Kidney epithelial cell (primary cell): Measurements from ENCODE around the gene STX17. TPM values are rescaled to one million over a fixed set of nuclear protein-coding genes. Genes with fewer than 3 reads are reported as not detected.

Experiments
- DNase-seq: peaks from one replicate; pipeline ENCODE4 v3.0.0-alpha.2; 2010; ENCODE audit warnings: low read depth
- H3K27me3 ChIP-seq: 2 replicates; pipeline ENCODE4 v1.6.0; 2011; ENCODE audit warnings: low read length; ENCODE audit not compliant: control insufficient read depth, insufficient read depth
- H3K36me3 ChIP-seq: 2 replicates; pipeline ENCODE4 v1.5.1; 2011; ENCODE audit warnings: low read length; ENCODE audit not compliant: control insufficient read depth, insufficient read depth
- H3K4me3 ChIP-seq: 2 replicates; pipeline ENCODE4 v1.5.1; 2011; ENCODE audit warnings: low read depth, mild to moderate bottlenecking, control low read depth, low read length
- CTCF ChIP-seq: IDR thresholded peaks from 2 replicates; pipeline ENCODE4 v1.5.1; 2011; ENCODE audit warnings: mild to moderate bottlenecking, moderate library complexity, low read length, control low read depth, inconsistent platforms; ENCODE audit not compliant: insufficient read depth, poor library complexity, severe bottlenecking
- total RNA-seq: library from RNA; depleted of rRNA; stranded (reverse); fragments of >200 nt; gene quantifications from 2 replicates; pipeline ENCODE4 v1.2.3, GENCODE V29; 2015

The STX17 gene
- total RNA-seq, 1 donor from 2014 or later = 22.7 TPM

DNA sequence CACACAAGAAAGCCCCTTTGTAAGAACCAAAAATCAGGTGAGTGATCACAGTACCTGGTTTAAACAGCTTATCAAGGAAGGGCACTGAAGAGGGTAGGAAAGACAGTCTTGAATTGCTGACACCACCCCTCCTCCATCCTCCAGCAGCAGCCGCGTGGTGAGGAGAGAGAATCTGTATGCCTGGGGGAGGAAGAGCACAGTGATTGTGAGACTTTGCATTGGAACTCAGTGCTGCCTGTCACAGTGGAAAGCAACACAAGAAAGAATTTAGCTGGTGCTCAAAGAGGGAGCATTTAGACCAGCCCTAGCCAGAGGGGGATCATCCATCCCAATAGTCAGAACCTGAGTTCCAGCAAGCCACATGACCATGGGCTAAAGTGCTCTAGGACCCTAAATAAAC is 11.6 kb upstream of the STX17 start:
- no peak overlapping the region for H3K4me3 ChIP-seq
- DNase-seq = no peak
- no peaks in the 10 kb centered on the region for H3K36me3 ChIP-seq
- no peak for TF ChIP-seq CTCF
- H3K27me3 ChIP-seq = no peaks in the 10 kb centered on the region

- Histone ChIP-seq H3K4me3 (no peak overlapping the region), H3K36me3 (no peaks in the 10 kb centered on the region), H3K27me3 (no peaks in the 10 kb centered on the region)
- TF ChIP-seq CTCF = no peak
- no peak for DNase-seq
These were observed 10.9 kb upstream of the STX17 start for GRCh38 chr9:99895510-99895909.

GRCh38 chr9:99896119-99896518 is 10.3 kb upstream of the STX17 start:
- H3K36me3 ChIP-seq = no peaks in the 10 kb centered on the region
- DNase-seq = no peak
- TF ChIP-seq CTCF = no peak
- no peaks in the 10 kb centered on the region for H3K27me3 ChIP-seq
- H3K4me3 ChIP-seq = no peak overlapping the region

DNA sequence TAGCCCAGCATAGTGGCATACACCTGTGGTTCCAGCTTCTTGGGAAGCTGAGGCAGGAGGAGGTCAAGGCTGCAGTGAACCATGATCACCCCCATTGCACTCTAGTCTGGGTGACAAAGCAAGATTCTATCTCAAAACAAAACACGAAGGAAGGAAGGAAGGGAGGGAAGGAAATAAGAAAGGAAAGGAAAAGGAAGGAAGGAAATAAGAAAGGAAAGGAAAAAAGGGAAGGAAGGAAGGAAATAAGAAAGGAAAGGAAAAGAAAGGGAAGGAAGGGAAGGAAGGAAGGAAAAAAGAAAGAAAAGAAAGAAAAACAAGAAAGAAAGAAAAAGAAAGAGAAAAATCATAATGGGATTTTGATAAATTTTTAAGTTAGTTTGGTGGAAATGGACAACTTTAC is 3.1 kb upstream of the STX17 start:
- no peak for TF ChIP-seq CTCF
- H3K27me3 ChIP-seq = no peaks in the 10 kb centered on the region
- H3K4me3 ChIP-seq = no peak overlapping the region
- no peak for DNase-seq
- no peaks in the 10 kb centered on the region for H3K36me3 ChIP-seq

- no peak for DNase-seq
- Histone ChIP-seq H3K4me3 (peak overlapping the region; percentile 76), H3K36me3 (no peaks in the 10 kb centered on the region), H3K27me3 (no peaks in the 10 kb centered on the region)
- TF ChIP-seq CTCF = no peak
These were observed 536 bp upstream of the STX17 start for GRCh38 chr9:99905833-99906402.

- H3K4me3 ChIP-seq = peak overlapping the region; percentile 76
- no peaks in the 10 kb centered on the region for H3K36me3 ChIP-seq
- no peaks in the 10 kb centered on the region for H3K27me3 ChIP-seq
- DNase-seq = no peak
- no peak for TF ChIP-seq CTCF
These were observed 716 bp downstream of the STX17 start for GRCh38 chr9:99907208-99907532.
